Esophagus muscularis mucosa (tissue), 4 donors: Measurements from ENCODE around the gene MYH7B. TPM values are rescaled to one million over a fixed set of nuclear protein-coding genes. Genes with fewer than 3 reads are reported as not detected.

Source experiments
- DNase-seq: peaks from one replicate; pipeline ENCODE4 v3.0.0-alpha.2; 2017; ENCODE audit errors: extremely low spot score
- H3K27ac ChIP-seq, 4 donors: fragments of 200-600 bp; sonication (generic); replicated peaks in 1 of 4; 1 replicate in 3 of 4; 2 replicates in 1 of 4; pipeline ENCODE4 v1.5.1; 2016 to 2019; ENCODE audit warnings: mild to moderate bottlenecking in 1 of 4
- H3K27me3 ChIP-seq, 4 donors: fragments of 200-600 bp; sonication (generic); one replicate each; pipeline versions ENCODE4 v1.5.1 to v1.6.0; 2016 to 2019
- H3K36me3 ChIP-seq, 4 donors: fragments of 200-600 bp; sonication (generic); one replicate each; pipeline ENCODE4 v1.5.1; 2016 to 2019
- H3K4me1 ChIP-seq, 4 donors: fragments of 200-600 bp; sonication (generic); one replicate each; pipeline ENCODE4 v1.5.1; 2016 to 2019
- H3K4me3 ChIP-seq, 4 donors: fragments of 200-600 bp; sonication (generic); 1 replicate in 2 of 4; 2 replicates in 2 of 4; pipeline ENCODE4 v1.5.1; 2016 to 2019; ENCODE audit warnings: mild to moderate bottlenecking in 4 of 4, moderate library complexity in 1 of 4
- H3K9me3 ChIP-seq, 4 donors: fragments of 200-600 bp; sonication (generic); 1 replicate in 3 of 4; 2 replicates in 1 of 4; pipeline ENCODE4 v1.5.1; 2016 to 2019
- CTCF ChIP-seq, 3 experiments: fragments of 200-600 bp in 2 of 3; fragments of 450-650 bp in 1 of 3; sonication (generic) in 2 of 3; IDR thresholded peaks; one replicate each; pipeline ENCODE4 v1.5.1; 2017 to 2019; ENCODE audit warnings: antibody characterized with exemption in 3 of 3, mild to moderate bottlenecking in 2 of 3, moderate library complexity in 1 of 3
- EP300 ChIP-seq: sonication (generic); formaldehyde crosslinking; IDR thresholded peaks from one replicate; pipeline ENCODE4 v1.6.1; 2017; ENCODE audit warnings: antibody characterized with exemption
- POLR2A ChIP-seq: fragments of 450-650 bp; IDR thresholded peaks from one replicate; pipeline ENCODE4 v1.6.1; 2017; ENCODE audit warnings: antibody characterized with exemption, moderate library complexity, mild to moderate bottlenecking, low read depth
- POLR2AphosphoS5 ChIP-seq, 2 donors: sonication (generic); formaldehyde crosslinking; IDR thresholded peaks; one replicate each; pipeline ENCODE4 v1.6.1; 2017; ENCODE audit warnings: antibody characterized with exemption in 2 of 2
- WGBS: methylation state at CpG from one replicate; pipeline ENCODE4 v1.1.5; 2018; 5-methylcytosine and 5-hydroxymethylcytosine counted together
- intact Hi-C: fragments of 100-400 bp; cut with DNase I; formaldehyde crosslinking; loops from one replicate; pipeline ENCODE4 v1.15.1; 2023
- total RNA-seq, 4 donors: library from RNA; depleted of rRNA; stranded (reverse); fragments of >200 nt; gene quantifications; one replicate each; pipeline versions ENCODE4 v1.1.0 to v1.2.1, GENCODE V29; 2016

The MYH7B gene
- total RNA-seq, 4 donors from 2014 or later, result 0.17 to 0.84 (median 0.37) TPM

- no peak for DNase-seq
- Histone ChIP-seq H3K27ac (no peak overlapping the region), H3K4me3 (no peak overlapping the region), H3K27me3 (no peaks in the 10 kb centered on the region), H3K4me1 (peaks cover 0 to 15% (median 12%) of the 10 kb centered on the region in 4 donors), H3K36me3 (peaks cover 17 to 97% (median 59%) of the 10 kb centered on the region in 4 donors), H3K9me3 (no peaks in the 10 kb centered on the region)
- WGBS, result 88% methylated on average over 6 of the region's 22 CpGs
- intact Hi-C loops, result no loop called here
- TF ChIP-seq CTCF (IDR thresholded peaks at IDR 0.05), result no peak
- no peak for TF ChIP-seq POLR2AphosphoS5 (IDR thresholded peaks at IDR 0.05)
- TF ChIP-seq EP300, result no peak
Measured at GRCh38 chr20:34993941-34994508, 38.4 kb downstream of the MYH7B start.

- peaks cover 19 to 97% (median 65%) of the 10 kb centered on the region in 4 donors for H3K36me3 ChIP-seq
- H3K4me3 ChIP-seq, result no peak overlapping the region
- TF ChIP-seq EP300 (no peak), POLR2AphosphoS5 (IDR thresholded peaks at IDR 0.05) (no peak), CTCF (IDR thresholded peaks at IDR 0.05) (no peak), POLR2A (no peak)
- H3K9me3 ChIP-seq, result no peaks in the 10 kb centered on the region
- peaks cover 0 to 15% (median 12%) of the 10 kb centered on the region in 4 donors for H3K4me1 ChIP-seq
- intact Hi-C loops, result no loop called here
- no peak overlapping the region for H3K27ac ChIP-seq
- no peak for DNase-seq
- no peaks in the 10 kb centered on the region for H3K27me3 ChIP-seq
- 96% methylated on average over 12 of the region's 14 CpGs for WGBS
Measured at GRCh38 chr20:34994509-34995131, 39.0 kb downstream of the MYH7B start.

- H3K27me3 ChIP-seq, result no peaks in the 10 kb centered on the region
- TF ChIP-seq EP300, result no peak
- TF ChIP-seq POLR2AphosphoS5 (IDR thresholded peaks at IDR 0.05), result no peak
- no peak for TF ChIP-seq CTCF (IDR thresholded peaks at IDR 0.05)
- no peak for TF ChIP-seq POLR2A
- no peak overlapping the region for H3K27ac ChIP-seq
- DNase-seq, result no peak
- peaks cover 0 to 15% (median 12%) of the 10 kb centered on the region in 4 donors for H3K4me1 ChIP-seq
- H3K36me3 ChIP-seq, result peaks cover 23 to 97% (median 71%) of the 10 kb centered on the region in 4 donors
- H3K9me3 ChIP-seq, result no peaks in the 10 kb centered on the region
- H3K4me3 ChIP-seq, result no peak overlapping the region
- 93% methylated on average over 14 of the region's 14 CpGs for WGBS
- intact Hi-C loops, result no loop called here
Measured at GRCh38 chr20:34995192-34995591, 39.5 kb downstream of the MYH7B start.

- Histone ChIP-seq H3K27ac (no peak overlapping the region), H3K4me3 (no peak overlapping the region), H3K4me1 (peaks cover 0 to 15% (median 12%) of the 10 kb centered on the region in 4 donors), H3K36me3 (peaks cover 28 to 97% (median 76%) of the 10 kb centered on the region in 4 donors), H3K9me3 (no peaks in the 10 kb centered on the region), H3K27me3 (no peaks in the 10 kb centered on the region)
- no peak for TF ChIP-seq POLR2AphosphoS5 (IDR thresholded peaks at IDR 0.05)
- no peak for TF ChIP-seq EP300
- no peak for TF ChIP-seq POLR2A
- no peak for TF ChIP-seq CTCF (IDR thresholded peaks at IDR 0.05)
- no peak for DNase-seq
- intact Hi-C loops, result no loop called here
- 96% methylated on average over 7 of the region's 7 CpGs for WGBS
Measured at GRCh38 chr20:34995696-34996095, 40.0 kb downstream of the MYH7B start.
